SK-N-SH treated with all-trans-retinoic acid at 6 μM for 48 hours (cell line): ENCODE measurements around the gene OTOG.

Source experiments
- ATAC-seq: fragments of 200-7000 bp; cut with Tn5 transposase; 3 replicates; pipeline ENCODE4 v1.9.1; 2020; ENCODE audit warnings: mild to moderate bottlenecking, moderate library complexity
- ARNTL ChIP-seq: fragments of 450-650 bp; formaldehyde crosslinking; IDR thresholded peaks from 2 replicates; pipeline ENCODE4 v1.5.0; 2020; ENCODE audit warnings: low read depth, mild to moderate bottlenecking, moderate library complexity, borderline replicate concordance
- BACH2 ChIP-seq: fragments of 250-450 bp; sonication (Bioruptor Pico); IDR thresholded peaks from 2 replicates; pipeline ENCODE4 v1.9.0; 2021; ENCODE audit warnings: mild to moderate bottlenecking, borderline replicate concordance
- CSDC2 ChIP-seq: fragments of 250-450 bp; sonication (Bioruptor Pico); IDR thresholded peaks from 2 replicates; pipeline ENCODE4 v1.5.0; 2020; ENCODE audit warnings: mild to moderate bottlenecking, moderate library complexity
- CSRNP3 ChIP-seq: fragments of 250-450 bp; sonication (Bioruptor Pico); IDR thresholded peaks from 2 replicates; pipeline ENCODE4 v1.5.1; 2021; ENCODE audit warnings: mild to moderate bottlenecking, moderate library complexity
- ESRRG ChIP-seq: fragments of 250-450 bp; sonication (Bioruptor Pico); IDR thresholded peaks from 2 replicates; pipeline ENCODE4 v1.6.1; 2021; ENCODE audit warnings: mild to moderate bottlenecking
- GLIS3 ChIP-seq: fragments of 250-450 bp; sonication (Bioruptor Pico); IDR thresholded peaks from 2 replicates; pipeline ENCODE4 v1.5.0; 2020; ENCODE audit warnings: mild to moderate bottlenecking, moderate library complexity
- ISL1 ChIP-seq: fragments of 250-450 bp; sonication (Bioruptor Pico); IDR thresholded peaks from 2 replicates; pipeline ENCODE4 v2.1.2; 2022; ENCODE audit warnings: mild to moderate bottlenecking, moderate library complexity
- OSR1 ChIP-seq: fragments of 250-450 bp; sonication (Bioruptor Pico); IDR thresholded peaks from 2 replicates; pipeline ENCODE4 v1.8.0; 2022; ENCODE audit warnings: moderate library complexity, mild to moderate bottlenecking, inconsistent platforms
- PATZ1 ChIP-seq: fragments of 250-450 bp; sonication (Bioruptor Pico); IDR thresholded peaks from 2 replicates; pipeline ENCODE4 v1.8.0; 2020; ENCODE audit warnings: mild to moderate bottlenecking, moderate library complexity, borderline replicate concordance
- POU6F1 ChIP-seq: fragments of 250-450 bp; sonication (Bioruptor Pico); IDR thresholded peaks from 2 replicates; pipeline ENCODE4 v1.8.0; 2021; ENCODE audit warnings: low read depth, mild to moderate bottlenecking, moderate library complexity, borderline replicate concordance
- PPARA ChIP-seq: fragments of 250-450 bp; sonication (Bioruptor Pico); IDR thresholded peaks from 2 replicates; pipeline ENCODE4 v1.5.0; 2020; ENCODE audit warnings: mild to moderate bottlenecking, borderline replicate concordance
- RARB ChIP-seq: fragments of 250-450 bp; sonication (Bioruptor Pico); IDR thresholded peaks from 2 replicates; pipeline ENCODE4 v1.8.0; 2021; ENCODE audit warnings: mild to moderate bottlenecking, moderate library complexity
- SNAI2 ChIP-seq: fragments of 250-450 bp; sonication (Bioruptor Pico); IDR thresholded peaks from 2 replicates; pipeline ENCODE4 v1.5.0; 2020; ENCODE audit warnings: mild to moderate bottlenecking, moderate library complexity
- TCF4 ChIP-seq: fragments of 250-450 bp; sonication (Bioruptor Pico); IDR thresholded peaks from 2 replicates; pipeline ENCODE4 v1.8.0; 2021; ENCODE audit warnings: mild to moderate bottlenecking, moderate library complexity, borderline replicate concordance
- TOX ChIP-seq: fragments of 250-450 bp; sonication (Bioruptor Pico); IDR thresholded peaks from 2 replicates; pipeline ENCODE4 v1.8.0; 2021; ENCODE audit warnings: mild to moderate bottlenecking, moderate library complexity, borderline replicate concordance
- ZC3H10 ChIP-seq: fragments of 250-450 bp; sonication (Bioruptor Pico); IDR thresholded peaks from 2 replicates; pipeline ENCODE4 v1.5.1; 2021; ENCODE audit warnings: mild to moderate bottlenecking, moderate library complexity
- ZFP3 ChIP-seq: fragments of 250-450 bp; sonication (Bioruptor Pico); IDR thresholded peaks from 2 replicates; pipeline ENCODE4 v1.5.0; 2020; ENCODE audit warnings: mild to moderate bottlenecking, moderate library complexity
- ZFP30 ChIP-seq: fragments of 450-650 bp; formaldehyde crosslinking; IDR thresholded peaks from 2 replicates; pipeline ENCODE4 v1.5.0; 2022; ENCODE audit warnings: mild to moderate bottlenecking, moderate library complexity
- ZNF565 ChIP-seq: fragments of 450-650 bp; formaldehyde crosslinking; conservative IDR thresholded peaks from 2 replicates; pipeline ENCODE4 v1.5.0; 2020; ENCODE audit warnings: low read depth, mild to moderate bottlenecking, moderate library complexity
- ZNF70 ChIP-seq: fragments of 450-650 bp; formaldehyde crosslinking; IDR thresholded peaks from 2 replicates; pipeline ENCODE4 v1.5.0; 2020; ENCODE audit warnings: mild to moderate bottlenecking, moderate library complexity
- TF ChIP-seq, protein P1 (sequence below): fragments of 250-450 bp; sonication (Bioruptor Pico); IDR thresholded peaks from 2 replicates; pipeline ENCODE4 v1.5.1; 2020; ENCODE audit warnings: low read depth, mild to moderate bottlenecking, moderate library complexity

Gene OTOG

GRCh38 chr11:17606233-17607082 lies 59.4 kb downstream of the OTOG start:
- ATAC-seq = no peak
- TF ChIP-seq GLIS3 (CRISPR knock-in tag) (no peak), POU6F1 (CRISPR knock-in tag) (no peak), RARB (CRISPR knock-in tag) (no peak), ZNF565 (no peak), PATZ1 (no peak), ESRRG (CRISPR knock-in tag) (no peak), ZFP3 (CRISPR knock-in tag) (no peak), ZC3H10 (no peak), OSR1 (CRISPR knock-in tag) (no peak), CSDC2 (no peak), ISL1 (no peak)

GRCh38 chr11:17607083-17607429 lies 60.0 kb downstream of the OTOG start:
- TF ChIP-seq ZC3H10 (no peak), GLIS3 (CRISPR knock-in tag) (no peak), ZNF565 (no peak), ARNTL (CRISPR knock-in tag) (no peak), SNAI2 (CRISPR knock-in tag) (no peak), TOX (CRISPR knock-in tag) (no peak), BACH2 (CRISPR knock-in tag) (no peak), RARB (CRISPR knock-in tag) (no peak), CSDC2 (no peak), ZNF70 (CRISPR knock-in tag) (no peak), ZFP30 (no peak), PPARA (no peak)
- TF ChIP-seq, protein P1, sequence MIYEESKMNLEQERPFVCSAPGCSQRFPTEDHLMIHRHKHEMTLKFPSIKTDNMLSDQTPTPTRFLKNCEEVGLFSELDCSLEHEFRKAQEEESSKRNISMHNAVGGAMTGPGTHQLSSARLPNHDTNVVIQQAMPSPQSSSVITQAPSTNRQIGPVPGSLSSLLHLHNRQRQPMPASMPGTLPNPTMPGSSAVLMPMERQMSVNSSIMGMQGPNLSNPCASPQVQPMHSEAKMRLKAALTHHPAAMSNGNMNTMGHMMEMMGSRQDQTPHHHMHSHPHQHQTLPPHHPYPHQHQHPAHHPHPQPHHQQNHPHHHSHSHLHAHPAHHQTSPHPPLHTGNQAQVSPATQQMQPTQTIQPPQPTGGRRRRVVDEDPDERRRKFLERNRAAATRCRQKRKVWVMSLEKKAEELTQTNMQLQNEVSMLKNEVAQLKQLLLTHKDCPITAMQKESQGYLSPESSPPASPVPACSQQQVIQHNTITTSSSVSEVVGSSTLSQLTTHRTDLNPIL (CRISPR knock-in tag) = no peak
- no peak for ATAC-seq

- ATAC-seq = no peak
- TF ChIP-seq TCF4 (no peak), ZNF565 (no peak), ARNTL (CRISPR knock-in tag) (no peak), CSRNP3 (CRISPR knock-in tag) (no peak), PATZ1 (no peak), CSDC2 (no peak)
- TF ChIP-seq, protein P1 (CRISPR knock-in tag) = no peak
Observed at GRCh38 chr11:17607591-17608570, 60.8 kb downstream of the OTOG start.
